SK-N-SH treated with all-trans-retinoic acid at 6 μM for 48 hours (cell line): ENCODE measurements around the gene HERPUD2.

ENCODE experiments used
- ARNTL ChIP-seq: fragments of 450-650 bp; formaldehyde crosslinking; IDR thresholded peaks from 2 replicates; pipeline ENCODE4 v1.5.0; 2020; ENCODE audit warnings: low read depth, mild to moderate bottlenecking, moderate library complexity, borderline replicate concordance
- GLIS3 ChIP-seq: fragments of 250-450 bp; sonication (Bioruptor Pico); IDR thresholded peaks from 2 replicates; pipeline ENCODE4 v1.5.0; 2020; ENCODE audit warnings: mild to moderate bottlenecking, moderate library complexity
- PATZ1 ChIP-seq: fragments of 250-450 bp; sonication (Bioruptor Pico); IDR thresholded peaks from 2 replicates; pipeline ENCODE4 v1.8.0; 2020; ENCODE audit warnings: mild to moderate bottlenecking, moderate library complexity, borderline replicate concordance

- TF ChIP-seq ARNTL (no peak), GLIS3 (no peak), PATZ1 (CRISPR knock-in tag) (no peak)
These were observed 19.9 kb upstream of the HERPUD2 start for GRCh38 chr7:35714862-35715261.
